HG02623 (cell line): ENCODE results near the gene STIP1.

Source experiments
- ATAC-seq: cut with Tn5 transposase; IDR thresholded peaks from one replicate; pipeline ENCODE4 v1.9.1; 2021; ENCODE audit warnings: moderate library complexity; ENCODE audit not compliant: unreplicated experiment

The STIP1 gene

DNA sequence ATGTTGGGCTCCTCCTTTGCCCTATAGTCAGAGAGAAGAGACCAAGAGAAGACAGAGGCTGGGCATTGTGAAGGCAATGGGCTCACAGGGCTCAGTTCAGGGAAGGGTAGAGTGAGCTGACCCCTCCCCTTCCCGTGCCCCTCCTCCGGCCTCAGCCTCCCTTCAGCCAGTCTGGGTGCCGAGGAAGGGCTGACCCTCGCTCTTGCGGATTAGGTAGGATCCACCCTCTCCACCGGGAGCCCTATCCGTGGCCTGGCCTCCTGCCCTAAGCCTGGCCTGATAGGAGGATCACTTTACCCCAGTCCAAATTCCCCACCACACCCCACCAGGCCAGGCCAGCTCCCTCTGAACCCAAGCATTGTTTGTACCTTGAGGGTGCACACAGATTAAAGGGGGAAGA, 62.6 kb downstream of the STIP1 start:
- no peak for ATAC-seq

DNA sequence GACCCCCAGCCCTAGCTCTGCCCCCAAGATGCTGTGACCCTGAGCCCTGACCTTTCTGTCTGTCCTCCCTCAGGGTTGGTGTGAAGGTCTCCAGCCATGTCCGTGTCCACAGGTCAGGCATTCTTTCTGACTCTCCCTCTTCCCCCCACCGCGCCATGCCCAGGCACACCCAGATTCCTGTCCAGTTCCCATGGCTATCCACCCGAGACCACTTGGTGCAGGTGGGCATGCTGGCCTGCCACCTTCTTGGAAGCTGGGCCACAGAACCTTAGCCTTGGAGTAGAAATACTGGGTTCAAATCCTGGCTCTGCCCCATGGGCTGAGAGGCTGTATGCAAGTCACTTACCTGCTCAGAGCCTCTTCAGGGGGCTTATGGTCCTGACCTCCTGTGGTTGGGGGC, 63.1 kb downstream of the STIP1 start:
- ATAC-seq, result no peak

DNA sequence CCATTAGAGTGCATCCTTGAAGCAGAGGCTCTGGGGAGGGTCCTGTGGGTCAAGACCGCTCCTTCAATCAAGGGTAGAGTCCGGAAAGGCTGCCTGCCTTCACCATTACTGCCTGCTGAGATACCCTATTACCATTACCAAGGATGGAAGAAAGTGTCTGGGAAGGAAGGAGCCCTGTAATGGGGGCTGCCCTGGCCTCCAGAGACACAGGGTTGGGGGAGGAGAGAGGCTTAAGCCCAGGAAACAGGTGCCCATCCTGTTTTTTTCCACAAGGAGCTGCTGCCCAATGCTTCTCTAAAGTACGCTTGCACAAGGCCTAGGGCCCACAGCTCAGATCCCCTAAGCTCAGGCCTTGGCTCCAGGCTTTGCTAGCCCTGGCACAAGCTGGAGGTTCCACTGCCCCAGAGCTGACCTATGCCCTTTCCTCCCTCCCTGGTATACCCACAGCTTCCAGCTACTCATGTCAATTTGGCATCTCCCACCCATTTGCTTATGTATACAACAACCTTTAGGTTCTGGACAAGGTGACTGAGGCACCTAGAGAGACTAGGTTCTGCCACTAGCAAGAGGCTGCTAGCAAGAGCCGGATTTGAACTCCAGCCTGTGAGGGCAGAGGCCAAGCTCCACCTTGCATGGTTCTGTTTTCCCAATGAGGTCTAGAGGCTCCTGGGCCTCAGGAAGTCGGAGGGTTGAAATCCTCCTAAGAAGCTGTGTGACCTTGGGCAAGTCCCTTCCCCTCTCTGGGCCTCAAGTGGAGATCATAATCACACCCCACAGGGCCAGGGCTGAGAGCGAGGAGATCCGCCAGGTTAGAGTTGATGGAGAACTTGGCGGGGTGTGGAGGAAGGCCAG, 63.8 kb downstream of the STIP1 start:
- ATAC-seq, result no peak

DNA sequence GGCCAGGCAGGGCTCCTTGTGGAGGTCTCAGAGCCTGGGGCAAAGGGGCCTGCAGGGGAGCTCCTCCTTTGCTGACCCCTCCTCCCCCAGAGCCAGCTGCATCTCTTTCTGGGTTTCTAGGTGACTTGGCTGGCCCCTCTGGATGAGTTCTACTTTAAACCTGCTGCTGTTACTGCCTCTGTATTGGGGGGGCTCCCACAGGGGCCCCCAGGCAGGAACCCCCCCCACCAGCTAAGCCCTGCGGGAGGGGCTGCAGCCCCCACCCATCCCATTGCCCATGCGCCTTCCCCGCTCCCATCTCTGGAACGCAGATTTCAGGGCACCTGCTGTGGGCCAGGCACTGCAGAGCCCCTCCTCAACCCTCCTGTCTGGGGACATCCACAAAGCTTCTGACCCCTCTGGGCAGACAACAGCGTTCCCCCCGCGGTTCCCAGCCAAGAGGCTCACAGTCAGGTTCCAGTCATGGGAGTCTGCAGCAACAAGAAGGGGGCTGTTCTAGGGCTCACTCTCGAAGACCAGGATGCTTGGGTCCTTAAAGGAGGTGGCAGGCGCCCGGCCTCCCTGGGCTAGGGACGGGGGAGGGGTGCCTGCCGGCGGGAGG, 64.5 kb downstream of the STIP1 start:
- ATAC-seq, result no peak

DNA sequence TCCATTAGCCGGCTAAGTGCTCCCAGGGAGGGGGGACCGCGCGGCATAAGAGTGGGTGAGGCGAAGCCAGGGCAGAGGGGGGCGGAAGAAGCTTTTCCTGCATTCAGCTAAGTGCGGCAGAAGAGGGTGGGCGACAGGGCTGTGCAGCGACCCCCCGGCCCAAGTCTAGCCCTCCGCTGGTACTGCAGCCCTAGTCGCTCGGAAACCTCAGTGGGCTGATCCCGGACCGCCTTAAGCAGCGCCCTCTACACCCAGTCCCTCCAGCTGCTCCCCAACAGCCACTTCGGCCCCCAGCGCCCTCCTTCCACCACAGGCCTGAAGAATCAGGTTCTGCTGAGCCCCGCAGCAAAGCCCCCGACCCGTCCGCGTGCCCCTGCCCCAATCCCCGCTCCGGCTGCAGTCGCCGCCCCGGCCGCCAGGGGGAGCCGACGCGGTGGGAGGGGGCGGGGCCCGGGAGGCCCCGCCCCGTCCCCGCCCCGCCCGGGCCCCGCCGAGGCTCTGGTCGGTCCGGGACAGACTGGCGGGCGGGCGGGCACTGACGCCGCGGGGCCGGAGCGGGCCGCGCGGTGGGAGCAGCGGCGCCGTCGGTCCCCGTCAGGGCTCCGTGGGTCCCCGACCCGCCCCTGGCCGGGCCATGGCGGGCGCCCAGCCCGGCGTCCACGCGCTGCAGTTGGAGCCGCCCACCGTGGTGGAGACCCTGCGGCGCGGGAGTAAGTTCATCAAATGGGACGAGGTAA, 65.2 kb downstream of the STIP1 start, which contains the start of gene PLCB3:
Gene PLCB3 (plus strand): TSS at position 515 of the 737 bp plus-strand sequence. CDS start 120 bp downstream, at position 635.
- peak; percentile 41 for ATAC-seq

DNA sequence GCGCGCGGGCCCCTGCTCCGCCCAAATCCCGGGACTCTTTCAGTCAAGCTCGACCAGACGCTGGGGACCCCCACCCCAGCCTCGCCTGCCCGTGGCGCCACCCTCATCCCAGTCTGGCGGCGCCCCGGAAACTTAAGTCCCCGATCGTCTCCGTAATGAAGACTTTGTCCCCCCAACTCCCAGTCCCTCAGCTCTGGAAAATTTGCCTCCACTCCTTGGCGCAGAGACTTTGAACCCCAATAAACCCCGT, 65.7 kb downstream of the STIP1 start:
- ATAC-seq, result no peak

DNA sequence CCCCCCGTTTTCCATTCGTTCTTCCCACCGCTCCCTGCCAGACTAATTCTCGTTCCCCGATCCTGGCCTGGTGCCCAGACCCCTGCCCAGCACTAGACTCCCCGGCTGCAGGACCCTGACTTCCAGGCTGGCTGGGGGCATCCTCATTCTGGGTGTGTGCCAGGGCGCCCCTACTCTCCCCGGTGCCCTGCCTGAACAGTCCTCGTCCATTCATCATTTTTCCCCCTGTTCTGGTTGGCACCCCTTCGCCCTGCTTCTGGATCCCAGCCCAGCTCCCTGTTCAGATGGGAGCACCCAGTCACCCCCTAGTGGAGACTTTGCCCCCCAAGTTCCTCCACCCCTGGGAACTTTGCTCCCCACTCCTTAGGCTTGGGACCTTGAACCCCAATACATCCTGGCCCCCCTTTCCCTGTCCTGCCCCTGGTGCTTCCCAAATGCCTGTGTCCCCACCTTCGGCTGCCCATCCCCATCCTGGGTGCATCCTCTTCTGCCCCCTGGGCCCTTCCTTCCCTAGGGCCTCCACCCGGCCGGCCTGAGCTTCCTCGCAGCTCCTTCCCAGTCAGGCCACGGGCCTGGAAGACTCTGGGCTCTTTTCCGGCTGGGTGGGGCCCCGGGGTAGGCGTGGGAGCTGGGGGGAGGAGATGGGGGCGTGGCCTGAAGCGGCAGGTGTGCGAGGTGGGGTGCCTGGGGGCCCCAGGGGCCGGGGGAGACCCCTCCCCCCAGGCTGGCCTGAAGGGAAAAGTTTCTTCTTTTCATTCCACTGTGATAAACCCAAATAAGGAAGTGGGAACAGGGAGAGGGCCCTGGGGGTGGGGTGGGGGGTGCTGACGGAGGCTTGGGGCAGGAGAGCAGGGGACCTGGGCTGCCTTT, 66.3 kb downstream of the STIP1 start:
- no peak for ATAC-seq

DNA sequence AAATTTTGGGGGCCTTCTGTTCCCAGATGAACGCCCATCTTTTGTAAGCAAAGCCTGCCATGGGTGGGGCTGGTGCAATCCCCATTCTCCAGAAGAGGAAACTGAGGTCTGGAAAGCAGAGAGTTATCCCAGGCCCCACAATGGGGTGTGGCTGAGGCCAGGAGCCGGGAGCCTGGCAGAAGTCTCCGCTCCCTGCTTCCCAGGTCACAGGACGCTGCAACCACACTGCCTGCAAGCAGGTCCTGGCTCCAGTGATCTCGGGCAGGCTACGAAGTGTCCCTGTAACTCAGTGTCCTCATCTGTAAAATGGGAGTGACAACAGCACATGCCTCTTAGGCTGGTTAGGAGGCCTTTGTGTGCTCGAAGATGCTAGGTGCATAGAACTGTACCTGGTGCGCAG, 67.1 kb downstream of the STIP1 start:
- no peak for ATAC-seq

DNA sequence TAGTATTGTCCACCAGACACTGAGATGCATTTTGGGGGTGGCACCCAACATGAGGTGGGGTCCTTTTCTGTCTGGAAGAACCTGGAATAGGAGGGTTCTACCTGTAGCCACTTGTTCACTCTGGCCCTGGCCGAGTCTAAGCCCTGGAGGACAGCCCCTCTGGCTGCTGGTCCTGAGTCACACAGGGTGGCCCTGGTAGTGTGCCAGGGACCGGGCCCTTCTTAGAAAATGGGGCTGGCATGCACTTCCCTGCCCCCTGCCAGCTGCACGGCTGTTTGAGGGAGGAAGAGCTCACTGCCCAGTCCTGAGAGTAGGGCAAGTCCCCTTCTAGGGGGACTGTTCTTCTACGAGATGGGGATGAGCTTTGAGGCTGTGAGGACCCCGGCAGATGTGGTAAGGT, 67.5 kb downstream of the STIP1 start:
- ATAC-seq, result no peak
